NCI-H1436 (cell line): ENCODE data around the gene KAZN.
A peak's percentile ranks its signal among the peaks of the same experiment; 100 is the strongest.

Experiments used
- DNase-seq: peaks from one replicate; lab custom pipeline; 2025; lab: John Stamatoyannopoulos, UW

Gene KAZN

GRCh38 chr1:14614341-14614740 lies 15.9 kb downstream of the KAZN start:
- no peak for DNase-seq

- DNase-seq = no peak
These were observed 17.2 kb downstream of the KAZN start for GRCh38 chr1:14615549-14616218.

GRCh38 chr1:14616632-14617396 lies 18.3 kb downstream of the KAZN start:
- no peak for DNase-seq

GRCh38 chr1:14617791-14618190 lies 19.3 kb downstream of the KAZN start:
- DNase-seq = no peak

GRCh38 chr1:14620941-14621340 lies 22.5 kb downstream of the KAZN start:
- DNase-seq = no peak

- no peak for DNase-seq
These were observed 24.6 kb downstream of the KAZN start for GRCh38 chr1:14623090-14623489.

GRCh38 chr1:14624941-14625340 lies 26.5 kb downstream of the KAZN start:
- DNase-seq = no peak

- DNase-seq = peak; percentile 16
These were observed 27.1 kb downstream of the KAZN start for GRCh38 chr1:14625572-14625971.

GRCh38 chr1:14625996-14626395 lies 27.5 kb downstream of the KAZN start:
- DNase-seq = no peak

- DNase-seq = no peak
These were observed 28.6 kb downstream of the KAZN start for GRCh38 chr1:14626869-14627607.

- DNase-seq = no peak
These were observed 29.4 kb downstream of the KAZN start for GRCh38 chr1:14627608-14628489.

GRCh38 chr1:14629363-14630014 lies 31.0 kb downstream of the KAZN start:
- no peak for DNase-seq

GRCh38 chr1:14630986-14631385 lies 32.5 kb downstream of the KAZN start:
- DNase-seq = no peak

- DNase-seq = no peak
These were observed 32.9 kb downstream of the KAZN start for GRCh38 chr1:14631421-14631820.

- DNase-seq = no peak
These were observed 36.0 kb downstream of the KAZN start for GRCh38 chr1:14634486-14634885.

GRCh38 chr1:14635421-14635820 lies 36.9 kb downstream of the KAZN start:
- DNase-seq = no peak

GRCh38 chr1:14636897-14637632 lies 38.6 kb downstream of the KAZN start:
- DNase-seq = no peak

- DNase-seq = no peak
These were observed 41.0 kb downstream of the KAZN start for GRCh38 chr1:14639291-14640050.

GRCh38 chr1:14642712-14643111 lies 44.2 kb downstream of the KAZN start:
- no peak for DNase-seq

- no peak for DNase-seq
These were observed 48.5 kb downstream of the KAZN start for GRCh38 chr1:14646973-14647372.
